ENCODE results near the gene TMEM59. TPM values are rescaled to one million over a fixed set of nuclear protein-coding genes. Genes with fewer than 3 reads are reported as not detected.

TMEM59 gene
- total RNA-seq, 1 experiment from 2014 or later: 73.5 TPM

DNA sequence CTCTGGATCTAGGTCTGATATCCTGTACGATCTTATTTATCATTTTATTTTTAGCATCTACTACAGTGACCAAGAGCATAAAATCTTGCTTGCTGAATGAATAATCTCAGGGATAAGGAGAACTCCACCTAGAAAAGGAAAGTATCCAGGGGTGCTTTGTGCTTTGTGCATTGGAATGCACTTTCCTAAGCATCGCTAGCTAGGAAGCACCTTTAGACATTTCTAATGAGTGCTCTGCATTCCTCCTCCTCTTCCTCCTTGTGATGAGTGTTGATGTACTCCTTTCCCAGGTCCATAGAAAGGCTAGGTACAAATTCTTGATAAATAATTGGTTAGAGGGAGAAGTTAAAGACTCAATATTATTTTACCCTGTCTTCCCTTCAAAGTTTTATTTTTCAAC lies 31.8 kb upstream of the TMEM59 start:
- ChIA-PET POLR2A (ENCODE audit: low non-redundant PET) (no interaction called here), CTCF (no interaction called here)
- H3K4me1 ChIP-seq (ENCODE audit: insufficient read depth, low read length, poor library complexity, severe bottlenecking): no peaks in the 10 kb centered on the region
- TF ChIP-seq, protein P1, sequence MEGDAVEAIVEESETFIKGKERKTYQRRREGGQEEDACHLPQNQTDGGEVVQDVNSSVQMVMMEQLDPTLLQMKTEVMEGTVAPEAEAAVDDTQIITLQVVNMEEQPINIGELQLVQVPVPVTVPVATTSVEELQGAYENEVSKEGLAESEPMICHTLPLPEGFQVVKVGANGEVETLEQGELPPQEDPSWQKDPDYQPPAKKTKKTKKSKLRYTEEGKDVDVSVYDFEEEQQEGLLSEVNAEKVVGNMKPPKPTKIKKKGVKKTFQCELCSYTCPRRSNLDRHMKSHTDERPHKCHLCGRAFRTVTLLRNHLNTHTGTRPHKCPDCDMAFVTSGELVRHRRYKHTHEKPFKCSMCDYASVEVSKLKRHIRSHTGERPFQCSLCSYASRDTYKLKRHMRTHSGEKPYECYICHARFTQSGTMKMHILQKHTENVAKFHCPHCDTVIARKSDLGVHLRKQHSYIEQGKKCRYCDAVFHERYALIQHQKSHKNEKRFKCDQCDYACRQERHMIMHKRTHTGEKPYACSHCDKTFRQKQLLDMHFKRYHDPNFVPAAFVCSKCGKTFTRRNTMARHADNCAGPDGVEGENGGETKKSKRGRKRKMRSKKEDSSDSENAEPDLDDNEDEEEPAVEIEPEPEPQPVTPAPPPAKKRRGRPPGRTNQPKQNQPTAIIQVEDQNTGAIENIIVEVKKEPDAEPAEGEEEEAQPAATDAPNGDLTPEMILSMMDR (conservative IDR thresholded peaks at IDR 0.05; ENCODE audit: low read depth, low read length): no peak
- TF ChIP-seq EZH2 (IDR thresholded peaks at IDR 0.05; ENCODE audit: borderline replicate concordance, low read depth, low read length, poor library complexity, severe bottlenecking): no peak
- intact Hi-C loops (cut with micrococcal nuclease; ENCODE audit: unreplicated experiment): no loop called here
- H3K36me3 ChIP-seq (ENCODE audit: insufficient read depth, low read length, poor library complexity, severe bottlenecking): no peaks in the 10 kb centered on the region
- H3K27ac ChIP-seq (ENCODE audit: low read depth, low read length, poor library complexity, severe bottlenecking): no peak overlapping the region
- BruUV-seq (replicated peaks): no TSS peak
- H3K9me3 ChIP-seq (ENCODE audit: low read depth, low read length, poor library complexity, severe bottlenecking): no peaks in the 10 kb centered on the region
- no peak overlapping the region for H3K4me3 ChIP-seq (ENCODE audit: low read depth, low read length, poor library complexity, severe bottlenecking)
- no peak for DNase-seq (ENCODE audit: low spot score)
- no peaks in the 10 kb centered on the region for H3K27me3 ChIP-seq (replicated peaks; ENCODE audit: insufficient read depth, low read depth, low read length, poor library complexity)

- POLR2A ChIA-PET (ENCODE audit: low non-redundant PET): interaction anchor here (0.6 kb wide), 1 partner anchor 12 kb away, joined by 11 read pairs; no protein-coding TSS in a partner anchor
- Histone ChIP-seq H3K4me1 (ENCODE audit: insufficient read depth, low read length, poor library complexity, severe bottlenecking) (no peaks in the 10 kb centered on the region), H3K4me3 (ENCODE audit: low read depth, low read length, poor library complexity, severe bottlenecking) (no peak overlapping the region), H3K9me3 (ENCODE audit: low read depth, low read length, poor library complexity, severe bottlenecking) (no peaks in the 10 kb centered on the region), H3K27ac (ENCODE audit: low read depth, low read length, poor library complexity, severe bottlenecking) (no peak overlapping the region), H3K36me3 (ENCODE audit: insufficient read depth, low read length, poor library complexity, severe bottlenecking) (no peaks in the 10 kb centered on the region), H3K27me3 (replicated peaks; ENCODE audit: insufficient read depth, low read depth, low read length, poor library complexity) (no peaks in the 10 kb centered on the region)
- TF ChIP-seq, protein P1 (conservative IDR thresholded peaks at IDR 0.05; ENCODE audit: low read depth, low read length): peak; percentile 74
- TF ChIP-seq EZH2 (IDR thresholded peaks at IDR 0.05; ENCODE audit: borderline replicate concordance, low read depth, low read length, poor library complexity, severe bottlenecking): no peak
- intact Hi-C loops (cut with micrococcal nuclease; ENCODE audit: unreplicated experiment): no loop called here
- CTCF ChIA-PET: interaction anchor here (0.5 to 0.6 kb wide), 4 partner anchors 23 to 231 kb away, joined by 3 to 6 read pairs (median 5); partner anchors contain the start of gene LRRC42
- peak; percentile 67 for DNase-seq (ENCODE audit: low spot score)
- BruUV-seq (replicated peaks): no TSS peak
These were observed 28.6 kb upstream of the TMEM59 start for GRCh38 chr1:54081306-54082270.

- H3K27ac ChIP-seq (ENCODE audit: low read depth, low read length, poor library complexity, severe bottlenecking): no peak overlapping the region
- no peaks in the 10 kb centered on the region for H3K4me1 ChIP-seq (ENCODE audit: insufficient read depth, low read length, poor library complexity, severe bottlenecking)
- BruUV-seq (replicated peaks): no TSS peak
- TF ChIP-seq EZH2 (IDR thresholded peaks at IDR 0.05; ENCODE audit: borderline replicate concordance, low read depth, low read length, poor library complexity, severe bottlenecking): no peak
- TF ChIP-seq, protein P1 (conservative IDR thresholded peaks at IDR 0.05; ENCODE audit: low read depth, low read length): no peak
- no peaks in the 10 kb centered on the region for H3K36me3 ChIP-seq (ENCODE audit: insufficient read depth, low read length, poor library complexity, severe bottlenecking)
- H3K4me3 ChIP-seq (ENCODE audit: low read depth, low read length, poor library complexity, severe bottlenecking): no peak overlapping the region
- ChIA-PET CTCF (interaction anchor here (0.6 kb wide), 1 partner anchor 37 kb away, joined by 6 read pairs; no protein-coding TSS in a partner anchor), POLR2A (ENCODE audit: low non-redundant PET) (no interaction called here)
- H3K9me3 ChIP-seq (ENCODE audit: low read depth, low read length, poor library complexity, severe bottlenecking): no peaks in the 10 kb centered on the region
- no peak for DNase-seq (ENCODE audit: low spot score)
- intact Hi-C loops (cut with micrococcal nuclease; ENCODE audit: unreplicated experiment): no loop called here
- no peaks in the 10 kb centered on the region for H3K27me3 ChIP-seq (replicated peaks; ENCODE audit: insufficient read depth, low read depth, low read length, poor library complexity)
These were observed 27.6 kb upstream of the TMEM59 start for GRCh38 chr1:54080598-54081049.

Data from A673 (cell line).